NCI-H1105 (cell line): ENCODE measurements around the gene LCE3B.

Experiments used
- DNase-seq: peaks from one replicate; lab custom pipeline; 2025; lab: John Stamatoyannopoulos, UW

Gene LCE3B

DNA sequence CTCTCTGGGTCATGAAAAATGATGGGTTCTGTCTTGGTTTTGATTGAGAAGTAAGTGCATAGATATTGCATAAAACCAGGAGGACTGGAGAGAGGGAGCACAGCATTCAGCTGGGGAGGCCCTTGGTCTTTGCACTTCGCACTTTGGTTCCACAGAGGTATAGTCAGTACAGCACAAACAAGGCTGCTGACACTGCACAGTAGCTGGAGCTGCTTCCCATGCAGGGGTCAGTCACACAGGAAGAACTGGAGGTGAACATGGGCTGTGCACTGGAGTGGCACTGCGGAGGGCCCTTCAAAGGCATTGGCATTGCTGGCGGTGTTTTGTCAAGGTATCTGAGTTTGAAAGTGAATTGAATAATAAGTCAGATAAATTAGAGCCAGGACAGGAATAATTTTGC lies 45.0 kb downstream of the LCE3B start:
- no peak for DNase-seq

DNA sequence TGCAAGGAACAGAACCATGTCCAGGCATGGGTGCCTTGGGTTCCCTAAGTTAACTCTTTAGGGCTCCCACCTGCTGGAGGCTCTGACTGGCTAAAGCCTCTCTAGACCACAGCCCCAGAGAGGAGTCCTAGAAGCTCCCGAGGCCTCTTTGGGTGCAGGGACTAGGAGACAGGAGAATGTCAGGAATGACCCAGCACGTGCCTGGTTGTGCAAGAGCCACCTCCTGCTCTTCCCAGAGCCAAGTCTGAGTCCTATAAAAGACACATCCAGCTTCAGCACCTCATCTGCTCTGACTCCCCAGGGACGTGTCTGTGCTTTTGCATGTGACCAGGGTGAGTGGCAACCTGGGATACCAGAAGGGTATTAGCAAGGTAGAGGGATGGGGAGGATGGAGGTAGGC lies 49.5 kb downstream of the LCE3B start, which contains the start of gene LCE2D:
TSS of gene LCE2D (plus strand) at position 283 of the 400 bp plus-strand sequence. CDS start 726 bp downstream, outside the sequence.
- DNase-seq = no peak
